Stimulated activated CD8-positive, alpha-beta memory T cell treated with anti-CD3 and anti-CD28 coated beads, Interleukin-15, amount 100 ng/mL, for 48 hours (primary cell): ENCODE data around the gene RAB4A.
"Not testable (repeated sequence)": the region's sequence is repeated elsewhere in the genome, so short reads cannot be mapped to it uniquely, and the experiment has no call there.

Source experiments
- DNase-seq, 2 donors: peaks; one replicate each; pipeline ENCODE4 v3.0.0-alpha.2; 2020; ENCODE audit warnings: low read depth in 2 of 2

The RAB4A gene

DNA sequence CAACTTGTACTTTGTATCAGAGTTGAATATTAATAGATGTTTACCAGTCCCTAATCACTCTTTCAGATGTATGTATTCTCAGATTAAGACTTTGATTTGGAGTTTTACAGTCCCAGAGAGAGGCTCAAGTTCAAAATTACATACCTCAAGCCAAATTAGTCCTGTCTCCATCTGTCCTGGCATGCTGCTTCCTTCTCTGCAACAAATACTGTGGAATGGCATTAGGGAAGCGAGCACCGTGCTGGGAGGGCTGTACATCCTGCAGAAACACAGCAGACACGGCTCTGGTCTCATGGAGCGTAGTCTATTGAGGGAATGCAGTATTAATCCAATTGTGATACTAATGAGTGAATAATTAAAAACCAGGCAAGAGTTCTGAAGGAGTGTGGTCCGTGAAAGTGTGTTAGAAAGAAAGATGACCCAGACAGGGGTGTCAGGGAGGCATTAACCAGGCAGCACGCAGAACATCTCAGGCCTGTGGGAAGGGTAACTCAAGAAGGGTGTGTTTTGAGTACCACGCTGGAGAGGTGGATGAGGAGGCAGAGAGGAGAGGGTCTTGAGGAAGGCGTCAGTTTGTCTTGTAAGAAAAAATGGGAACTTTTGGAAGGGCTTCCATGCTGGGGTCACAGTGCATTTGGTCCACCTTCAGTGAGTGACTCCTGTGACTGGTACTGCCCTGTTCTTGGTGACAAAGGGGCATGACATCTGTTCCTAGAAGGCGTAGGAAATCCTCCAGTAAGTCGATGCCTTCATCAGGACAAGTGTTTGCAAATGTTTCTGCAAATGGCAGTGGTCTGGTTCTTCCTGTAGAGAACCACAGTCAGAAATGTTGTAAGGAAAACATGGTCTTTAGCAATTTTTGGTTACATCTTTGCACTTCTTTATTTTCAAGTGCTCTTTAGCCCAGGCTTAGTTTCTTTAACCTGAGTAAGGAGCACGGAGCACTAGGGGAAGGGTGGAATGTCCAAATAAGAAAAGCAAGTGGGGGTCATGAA, 1.6 kb downstream of the RAB4A start:
- DNase-seq, result no peak

GRCh38 chr1:229273507-229274232, 2.8 kb downstream of the RAB4A start:
- DNase-seq, result no peak

- DNase-seq, result no peak
Observed at GRCh38 chr1:229275005-229275404, 4.1 kb downstream of the RAB4A start.

- DNase-seq, result no peak
Observed at GRCh38 chr1:229278120-229278741, 7.3 kb downstream of the RAB4A start.

GRCh38 chr1:229279242-229279641, 8.3 kb downstream of the RAB4A start:
- DNase-seq, result no peak

- DNase-seq, result no peak
Observed at GRCh38 chr1:229280037-229280828, 9.3 kb downstream of the RAB4A start.

DNA sequence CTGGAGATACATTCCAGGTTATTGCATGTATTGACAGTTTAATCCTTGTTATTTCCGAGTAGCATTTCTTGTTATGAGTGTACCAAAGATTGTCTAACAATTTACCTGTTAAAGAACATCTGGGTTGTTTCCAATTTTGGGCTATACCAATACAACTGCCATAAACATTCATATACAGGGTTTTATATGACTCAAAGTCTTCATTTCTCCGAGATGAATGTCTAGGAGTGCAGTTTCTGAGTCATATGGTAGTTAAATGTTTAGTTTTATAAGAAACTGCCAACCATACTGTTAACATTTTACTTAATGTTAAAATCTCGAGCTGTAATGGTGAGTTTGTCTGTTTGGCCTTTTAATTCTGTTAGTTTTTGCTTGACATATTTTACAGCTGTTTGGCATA, 10.0 kb downstream of the RAB4A start:
- DNase-seq, result no peak

- no peak for DNase-seq
Observed at GRCh38 chr1:229281339-229281926, 10.5 kb downstream of the RAB4A start.

GRCh38 chr1:229282295-229282823, 11.4 kb downstream of the RAB4A start:
- DNase-seq, result no peak

- no peak for DNase-seq
Observed at GRCh38 chr1:229283183-229283611, 12.3 kb downstream of the RAB4A start.

DNA sequence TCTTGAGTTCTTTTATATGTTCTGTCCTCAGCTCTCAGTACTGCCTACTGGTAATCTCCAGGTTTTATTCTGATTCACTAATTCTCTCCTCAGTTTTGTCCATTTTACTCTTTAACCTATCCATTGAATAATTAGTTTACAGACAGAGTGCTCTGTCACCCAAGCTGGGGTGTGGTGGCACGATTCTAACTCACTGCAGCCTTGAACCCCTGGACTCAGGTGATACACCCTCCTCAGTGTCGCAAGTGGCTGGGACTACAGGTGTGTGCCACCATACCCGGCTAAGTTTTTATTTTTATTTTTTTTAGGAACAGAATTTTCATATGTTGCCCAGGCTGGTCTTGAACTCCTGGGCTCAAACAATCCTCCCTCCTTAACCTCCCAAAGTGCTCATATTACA, 14.0 kb downstream of the RAB4A start:
- no peak for DNase-seq

DNA sequence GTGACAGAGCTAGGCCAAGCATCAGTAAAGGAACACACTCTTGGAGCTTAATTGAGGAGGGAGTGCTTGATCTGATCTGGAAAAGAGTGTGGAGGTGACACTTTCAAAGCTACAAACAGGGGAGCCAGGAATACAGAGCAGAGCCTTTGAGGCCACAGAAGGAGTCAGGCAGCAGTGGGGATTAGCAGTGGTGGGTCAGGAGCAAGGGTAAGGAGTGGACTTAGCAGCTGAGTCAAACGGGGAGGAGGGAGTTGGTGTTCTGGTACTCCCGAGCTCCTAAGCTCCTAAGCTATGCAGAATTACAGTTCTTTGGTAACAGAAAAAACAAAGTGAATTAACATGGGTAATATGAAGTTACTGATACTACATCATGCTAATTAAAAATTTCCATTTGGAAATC, 14.5 kb downstream of the RAB4A start:
- no peak for DNase-seq

DNA sequence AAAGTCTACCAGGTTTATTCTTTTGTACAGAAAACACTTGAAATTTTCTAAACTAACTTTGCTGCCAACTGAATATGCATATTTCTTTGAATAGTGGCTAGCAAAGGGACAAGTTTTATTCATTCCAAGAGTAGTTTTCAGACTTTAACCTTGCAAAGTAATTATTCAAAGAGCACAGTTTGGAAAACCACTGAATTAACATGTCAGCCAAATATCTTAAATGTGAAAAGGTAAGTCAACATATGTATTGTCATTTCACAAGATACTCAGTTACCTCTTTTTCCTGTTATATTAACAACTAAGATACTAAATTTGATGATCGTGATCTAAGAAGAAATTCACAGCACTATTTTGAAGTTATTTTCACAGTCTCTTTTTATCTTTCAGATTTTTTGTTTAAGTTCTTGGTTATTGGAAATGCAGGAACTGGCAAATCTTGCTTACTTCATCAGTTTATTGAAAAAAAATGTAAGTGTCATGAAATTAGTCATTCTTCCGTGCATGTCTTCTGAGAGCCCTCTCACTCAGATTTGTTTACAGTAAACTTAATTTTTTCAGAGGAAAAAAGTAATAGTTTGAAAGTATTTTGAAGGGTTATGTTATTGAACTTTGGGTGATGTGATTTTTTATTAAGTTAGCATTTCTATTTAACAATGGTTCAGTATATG, 15.3 kb downstream of the RAB4A start:
- DNase-seq, result no peak

- no peak for DNase-seq
Observed at GRCh38 chr1:229287267-229287666, 16.4 kb downstream of the RAB4A start.

DNA sequence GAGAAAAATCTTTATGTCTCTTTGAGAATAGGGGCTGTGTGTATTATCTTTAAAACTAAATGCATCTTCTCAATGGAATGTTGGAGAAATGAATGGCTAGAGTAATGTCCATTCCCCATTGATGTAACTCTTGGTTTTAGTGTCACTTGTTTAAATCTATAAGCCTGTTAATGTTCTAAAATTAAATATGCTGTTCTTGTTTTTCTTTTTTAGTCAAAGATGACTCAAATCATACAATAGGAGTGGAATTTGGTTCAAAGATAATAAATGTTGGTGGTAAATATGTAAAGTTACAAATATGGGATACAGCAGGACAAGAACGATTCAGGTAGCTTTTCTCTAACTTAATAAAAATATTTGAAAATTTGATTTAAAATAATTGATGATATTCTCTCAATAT, 17.6 kb downstream of the RAB4A start:
- no peak for DNase-seq

DNA sequence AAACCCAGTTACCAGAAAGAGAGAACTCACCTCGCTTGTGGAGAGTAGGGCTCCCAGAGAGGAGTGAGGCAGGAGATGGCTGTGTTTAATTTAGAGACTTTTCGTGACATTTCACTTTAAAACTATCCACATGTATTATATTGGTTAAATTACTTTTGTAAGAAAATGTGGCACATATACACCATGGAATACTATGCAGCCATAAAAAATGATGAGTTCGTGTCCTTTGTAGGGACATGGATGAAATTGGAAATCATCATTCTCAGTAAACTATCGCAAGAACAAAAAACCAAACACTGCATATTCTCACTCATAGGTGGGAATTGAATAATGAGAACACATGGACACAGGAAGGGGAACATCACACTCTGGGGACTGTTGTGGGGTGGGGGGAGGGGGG, 20.8 kb downstream of the RAB4A start:
- not testable (repeated sequence) for DNase-seq

DNA sequence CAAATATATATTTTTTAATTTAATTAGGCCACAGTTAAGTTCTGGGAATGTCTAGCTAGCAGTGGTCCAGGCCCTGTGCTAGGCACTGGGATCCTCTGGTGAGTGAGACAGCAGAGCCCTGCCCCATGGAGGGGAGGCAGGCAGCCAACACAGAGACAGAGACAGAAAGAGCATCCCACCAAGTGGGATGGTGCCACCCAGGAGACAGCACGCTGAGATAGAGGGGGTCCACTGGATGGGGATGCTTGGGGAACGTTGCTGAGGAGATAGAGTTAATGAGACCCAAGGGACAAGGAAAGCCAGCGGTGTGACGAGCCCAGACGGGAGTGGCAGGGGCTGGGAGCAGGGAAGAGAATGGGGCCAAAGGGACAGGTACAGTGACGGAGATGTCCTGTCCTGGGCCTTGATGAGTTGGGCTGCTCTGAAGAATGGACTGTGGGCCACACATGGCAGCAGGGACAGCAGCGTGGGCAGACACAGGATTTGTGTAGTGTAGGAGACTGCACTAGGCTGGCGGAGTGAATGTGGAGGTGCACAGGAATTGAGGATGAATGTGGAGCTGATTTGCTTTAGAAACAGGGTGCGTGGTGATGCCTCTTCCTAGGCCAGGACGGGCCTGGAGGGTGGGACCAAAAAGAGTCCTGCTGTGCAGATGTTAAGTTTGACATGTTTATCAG, 22.8 kb downstream of the RAB4A start:
- no peak for DNase-seq

DNA sequence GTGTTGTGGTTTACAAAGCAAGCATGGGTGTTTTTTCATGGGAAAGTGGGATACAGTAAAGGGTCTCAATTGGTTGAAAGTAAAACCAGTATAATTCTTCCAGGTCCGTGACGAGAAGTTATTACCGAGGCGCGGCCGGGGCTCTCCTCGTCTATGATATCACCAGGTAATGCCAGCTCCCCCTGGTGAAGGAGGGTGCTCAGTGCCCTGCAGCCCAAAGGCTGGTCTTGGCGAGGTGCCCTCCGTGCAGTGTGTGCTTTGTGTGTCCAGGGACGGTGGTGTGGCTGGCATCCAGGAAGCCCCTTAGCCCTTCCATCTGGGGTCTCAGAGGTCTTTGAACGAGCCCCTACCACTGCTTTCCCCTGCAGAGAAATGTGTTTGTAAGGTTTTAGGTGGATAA, 24.8 kb downstream of the RAB4A start:
- DNase-seq, result no peak

DNA sequence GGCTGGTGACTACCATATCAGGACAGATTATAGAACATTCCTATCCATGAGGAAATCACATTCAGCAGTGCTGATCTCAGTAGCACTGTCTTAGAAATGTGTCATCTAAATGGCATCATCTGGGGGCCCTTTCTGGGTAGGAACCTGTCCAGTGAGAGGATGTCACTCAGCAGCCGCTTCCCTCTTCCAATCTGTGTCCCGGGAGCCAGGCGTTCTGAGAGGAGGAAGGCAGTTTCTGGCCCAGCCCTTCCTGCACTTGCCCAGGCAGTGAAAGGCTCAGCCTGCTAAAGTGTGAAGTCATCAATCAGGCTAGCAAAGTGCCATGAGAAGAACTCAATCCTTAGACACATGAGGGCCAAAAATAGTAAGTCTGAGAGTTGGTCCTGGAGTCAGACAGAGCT, 25.6 kb downstream of the RAB4A start:
- DNase-seq, result no peak

DNA sequence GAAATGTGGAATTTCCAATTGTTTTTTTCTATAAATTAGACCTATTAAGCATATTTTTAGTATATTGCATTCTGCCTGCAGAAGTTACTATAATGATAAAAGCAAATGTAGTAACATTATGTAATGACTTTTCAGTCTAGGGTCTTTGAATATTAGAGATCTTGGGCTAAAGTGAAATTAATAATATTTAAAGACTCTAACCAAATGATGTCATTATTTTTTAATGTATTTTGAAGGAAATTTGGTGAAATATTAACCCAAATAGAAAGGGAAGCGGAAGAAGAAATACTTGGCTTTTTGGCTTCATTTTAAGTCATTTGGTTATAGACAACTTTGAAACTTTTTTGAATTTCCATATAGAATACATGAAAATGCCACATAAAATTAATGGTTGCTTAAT, 26.8 kb downstream of the RAB4A start:
- no peak for DNase-seq
